B cell (primary cell): ENCODE results near the gene NEDD4.

Experiments used
- EZH2 ChIP-seq: IDR thresholded peaks from 2 replicates; pipeline ENCODE4 v1.6.1; 2012; ENCODE audit warnings: borderline replicate concordance, low read depth, mild to moderate bottlenecking, moderate library complexity, low read length; ENCODE audit not compliant: insufficient read depth, poor library complexity, severe bottlenecking
- TF ChIP-seq, protein P1 (sequence below): fragments of 200-600 bp; IDR thresholded peaks from one replicate; pipeline ENCODE4 v1.8.0; 2022; ENCODE audit warnings: antibody characterized with exemption, mild to moderate bottlenecking

DNA sequence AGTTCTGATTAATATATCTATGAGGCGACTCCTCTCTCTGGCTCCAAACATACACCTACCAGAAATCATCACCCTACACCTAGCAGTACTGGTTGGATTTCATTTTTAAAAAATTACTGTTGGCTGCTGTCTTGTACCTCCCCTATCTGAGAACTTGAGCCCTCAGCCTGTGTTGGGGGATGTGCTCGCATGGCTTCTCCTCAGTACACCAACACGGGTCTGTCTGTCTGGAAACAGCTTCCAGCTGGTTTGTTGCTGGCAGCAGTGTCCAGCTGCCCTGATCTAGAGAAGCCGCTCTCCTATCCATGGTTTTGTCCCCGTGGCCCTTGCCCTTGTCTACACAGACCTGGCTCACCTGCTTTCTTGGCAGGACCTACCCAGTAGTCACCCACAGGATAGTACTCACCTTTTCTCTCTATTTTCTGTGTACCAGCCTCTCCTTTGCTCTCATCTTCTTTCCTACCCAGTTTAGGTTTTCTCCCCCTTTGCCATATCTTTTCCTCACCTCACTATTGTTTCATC, 43.2 kb upstream of the NEDD4 start:
- TF ChIP-seq, protein P1, sequence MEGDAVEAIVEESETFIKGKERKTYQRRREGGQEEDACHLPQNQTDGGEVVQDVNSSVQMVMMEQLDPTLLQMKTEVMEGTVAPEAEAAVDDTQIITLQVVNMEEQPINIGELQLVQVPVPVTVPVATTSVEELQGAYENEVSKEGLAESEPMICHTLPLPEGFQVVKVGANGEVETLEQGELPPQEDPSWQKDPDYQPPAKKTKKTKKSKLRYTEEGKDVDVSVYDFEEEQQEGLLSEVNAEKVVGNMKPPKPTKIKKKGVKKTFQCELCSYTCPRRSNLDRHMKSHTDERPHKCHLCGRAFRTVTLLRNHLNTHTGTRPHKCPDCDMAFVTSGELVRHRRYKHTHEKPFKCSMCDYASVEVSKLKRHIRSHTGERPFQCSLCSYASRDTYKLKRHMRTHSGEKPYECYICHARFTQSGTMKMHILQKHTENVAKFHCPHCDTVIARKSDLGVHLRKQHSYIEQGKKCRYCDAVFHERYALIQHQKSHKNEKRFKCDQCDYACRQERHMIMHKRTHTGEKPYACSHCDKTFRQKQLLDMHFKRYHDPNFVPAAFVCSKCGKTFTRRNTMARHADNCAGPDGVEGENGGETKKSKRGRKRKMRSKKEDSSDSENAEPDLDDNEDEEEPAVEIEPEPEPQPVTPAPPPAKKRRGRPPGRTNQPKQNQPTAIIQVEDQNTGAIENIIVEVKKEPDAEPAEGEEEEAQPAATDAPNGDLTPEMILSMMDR, result no peak
- no peak for TF ChIP-seq EZH2
